ENCODE results near the gene R3HDM4. TPM values are rescaled to one million over a fixed set of nuclear protein-coding genes. Genes with fewer than 3 reads are reported as not detected.

Gene R3HDM4
- total and polyA plus RNA-seq, 10 of the 15 experiments (the other 5 are each of a cell fraction or from before 2014, with no cell fraction given), result 1.3 to 65.8 (median 27.7) TPM

GRCh38 chr19:892894-893689, 19.9 kb downstream of the R3HDM4 start, which contains the start of the genes MED16 and RNU6-9 (continued):
- TF ChIP-seq SMAD5 (IDR thresholded peaks at IDR 0.05; ENCODE audit: low read depth) (peak; percentile 52; the same call in 1 of the 2 replicates), BCL11A (IDR thresholded peaks at IDR 0.05; ENCODE audit: low read depth, low read length) (no peak), USF2 (IDR thresholded peaks at IDR 0.05; ENCODE audit: borderline replicate concordance, low read depth, low read length) (no peak), CREM (IDR thresholded peaks at IDR 0.05; ENCODE audit: low read depth) (no peak; the same call in 1 of the 2 replicates)

- peak overlapping the region; percentile 77 for H3K9ac ChIP-seq (ENCODE audit: control insufficient read depth, insufficient read depth, low read length)
Observed at GRCh38 chr19:892243-892893, 20.7 kb downstream of the R3HDM4 start.

More at GRCh38 chr19:892243-892893, 20.7 kb downstream of the R3HDM4 start:
- BruUV-seq (replicated peaks), result no TSS peak
- no peak for FAIRE-seq
- ChIA-PET RAD21 (ENCODE audit: unreplicated experiment) (interaction anchor here (1.8 to 2.3 kb wide), 3 partner anchors 15 to 29 kb away, joined by 7 to 24 read pairs (median 14); no protein-coding TSS in a partner anchor), CTCF (interaction anchor here (0.6 to 2.0 kb wide), 5 partner anchors 16 to 386 kb away, joined by 3 to 22 read pairs (median 4); no protein-coding TSS in a partner anchor), POLR2A (interaction anchor here (0.6 to 1.4 kb wide), 8 partner anchors 11 to 124 kb away, joined by 3 to 27 read pairs (median 4); no protein-coding TSS in a partner anchor), SMC1A (ENCODE audit: uncharacterized antibody, unreplicated experiment) (interaction anchor here (0.9 to 2.0 kb wide), 3 partner anchors 15 to 29 kb away, joined by 5 to 15 read pairs (median 12); no protein-coding TSS in a partner anchor)
- in situ Hi-C loops (cut with MboI), result no loop called here
- H3K9me3 ChIP-seq (replicated peaks; ENCODE audit: control insufficient read depth, insufficient read depth, low read length), result no peaks in the 10 kb centered on the region
- H3K4me1 ChIP-seq (ENCODE audit: control insufficient read depth, insufficient read depth, low read length), result no peaks in the 10 kb centered on the region
- peaks cover 7% of the 10 kb centered on the region for H3K79me2 ChIP-seq (ENCODE audit: control insufficient read depth, insufficient read depth, low read length)
- H2AFZ ChIP-seq (ENCODE audit: control insufficient read depth, low read depth, low read length), result no peak overlapping the region; the same call in 1 of the 2 replicates
- H3K4me2 ChIP-seq (ENCODE audit: control insufficient read depth, insufficient read depth), result peak overlapping the region; percentile 92
- peak; percentile 61 for ATAC-seq
- DNase-seq (ENCODE audit: low read depth, low spot score), result no peak
- WGBS (ENCODE audit: insufficient coverage, insufficient replicate concordance, low lambda C conversion rate, missing lambda C conversion rate), result 3% methylated on average over 9 of the region's 27 CpGs
- H3K36me3 ChIP-seq (ENCODE audit: control insufficient read depth in 2 of 2, insufficient read depth in 2 of 2, low read length in 1 of 2), result no peaks in the 10 kb centered on the region
- no peaks in the 10 kb centered on the region for H4K20me1 ChIP-seq (ENCODE audit: control insufficient read depth, insufficient read depth)
- no peaks in the 10 kb centered on the region for H3K27me3 ChIP-seq (replicated peaks in 1 of 2; ENCODE audit: control insufficient read depth in 2 of 2, insufficient read depth in 2 of 2, low read length in 1 of 2)
- peak overlapping the region; percentile 95 for H3K4me3 ChIP-seq
- intact Hi-C loops (cut with micrococcal nuclease; ENCODE audit: unreplicated experiment), result no loop called here
- TF ChIP-seq MEF2B (IDR thresholded peaks at IDR 0.05; ENCODE audit: partially characterized antibody, poor library complexity, severe bottlenecking) (no peak), E2F4 (IDR thresholded peaks at IDR 0.05; ENCODE audit: low read depth, low read length) (no peak), HSF1 (IDR thresholded peaks at IDR 0.05; ENCODE audit: low read depth, low read length) (no peak), BCL3 (IDR thresholded peaks at IDR 0.05; ENCODE audit: borderline replicate concordance, insufficient read depth, low read depth, low read length, poor library complexity, severe bottlenecking) (no peak), HDGF (IDR thresholded peaks at IDR 0.05) (0 out of 2 replicates have a peak, but pooled peaks have one; percentile 53), RELA (IDR thresholded peaks at IDR 0.05; ENCODE audit: borderline replicate concordance, partially characterized antibody) (no peak), JUNB (IDR thresholded peaks at IDR 0.05) (no peak), CHD1 (IDR thresholded peaks at IDR 0.05; ENCODE audit: low read depth, low read length) (no peak)
- peak overlapping the region; percentile 81 for H3K27ac ChIP-seq (ENCODE audit: control insufficient read depth, insufficient read depth)

All from GM12878 (cell line).